Liver (tissue), 3 donors: ENCODE results near the gene SLC27A5.
A peak's percentile ranks its signal among the peaks of the same experiment; 100 is the strongest.

Source experiments
- EGR1 ChIP-seq, 2 donors: IDR thresholded peaks; 2 replicates each; pipeline ENCODE4 v1.6.1; 2016 to 2018; ENCODE audit warnings: antibody characterized with exemption in 2 of 2, low read depth in 2 of 2
- RXRA ChIP-seq, 2 donors: IDR thresholded peaks; 2 replicates each; pipeline ENCODE4 v1.6.1; 2017 to 2018; ENCODE audit warnings: antibody characterized with exemption in 2 of 2, mild to moderate bottlenecking in 1 of 2
- TAF1 ChIP-seq: conservative IDR thresholded peaks from 2 replicates; pipeline ENCODE4 v1.6.1; 2016; ENCODE audit warnings: antibody characterized with exemption, mild to moderate bottlenecking
- YY1 ChIP-seq: IDR thresholded peaks from 2 replicates; pipeline ENCODE4 v1.6.1; 2016; ENCODE audit warnings: antibody characterized with exemption, mild to moderate bottlenecking
- TF ChIP-seq, protein P1 (sequence below): fragments of 150-350 bp; IDR thresholded peaks from 2 replicates; pipeline ENCODE4 v1.5.1; 2017; ENCODE audit warnings: improper control_type of control experiment, low read depth, low read length; ENCODE audit not compliant: missing input control
- TF ChIP-seq, protein P2 (sequence below): IDR thresholded peaks from 2 replicates; pipeline ENCODE4 v1.6.1; 2016; ENCODE audit warnings: antibody characterized with exemption, mild to moderate bottlenecking
- TF ChIP-seq, protein P3 (sequence below): IDR thresholded peaks from 2 replicates; pipeline ENCODE4 v1.6.1; 2016; ENCODE audit warnings: antibody characterized with exemption
- donor health status: healthy.
- donor health status: healthy.

DNA sequence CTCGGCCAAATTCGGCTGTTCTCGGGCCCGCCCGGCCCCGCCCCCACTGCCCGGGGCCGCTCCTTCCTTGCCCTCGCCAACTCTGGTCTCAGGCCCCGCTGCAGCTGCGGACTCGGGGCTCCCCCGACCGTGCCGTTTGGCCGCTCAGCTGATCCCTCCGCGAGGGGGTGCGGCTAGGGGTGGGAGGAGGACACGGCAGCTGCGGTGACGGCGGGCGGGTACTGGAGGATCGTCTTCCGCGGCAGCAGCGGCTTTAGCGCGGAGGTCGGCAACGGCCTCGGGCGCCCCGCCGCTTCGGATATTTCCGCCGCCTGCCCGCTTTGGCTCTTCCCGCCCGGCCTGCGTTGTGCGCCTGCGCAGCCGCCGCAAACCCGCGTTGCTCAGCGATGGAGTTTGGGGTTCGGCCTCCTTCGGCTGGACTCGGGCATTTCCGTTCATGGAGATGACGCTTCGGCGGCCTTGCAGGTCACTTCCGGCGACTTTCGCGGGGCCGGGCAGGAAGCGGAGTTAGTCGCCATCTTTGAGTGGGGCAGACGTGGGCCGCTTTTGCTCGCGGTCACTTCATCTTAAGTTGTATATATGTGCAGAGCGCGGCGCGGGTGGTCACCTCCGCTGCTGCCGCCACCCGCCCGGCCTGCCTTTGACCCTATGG is 47.0 kb upstream of the SLC27A5 start:
- TF ChIP-seq, protein P1, sequence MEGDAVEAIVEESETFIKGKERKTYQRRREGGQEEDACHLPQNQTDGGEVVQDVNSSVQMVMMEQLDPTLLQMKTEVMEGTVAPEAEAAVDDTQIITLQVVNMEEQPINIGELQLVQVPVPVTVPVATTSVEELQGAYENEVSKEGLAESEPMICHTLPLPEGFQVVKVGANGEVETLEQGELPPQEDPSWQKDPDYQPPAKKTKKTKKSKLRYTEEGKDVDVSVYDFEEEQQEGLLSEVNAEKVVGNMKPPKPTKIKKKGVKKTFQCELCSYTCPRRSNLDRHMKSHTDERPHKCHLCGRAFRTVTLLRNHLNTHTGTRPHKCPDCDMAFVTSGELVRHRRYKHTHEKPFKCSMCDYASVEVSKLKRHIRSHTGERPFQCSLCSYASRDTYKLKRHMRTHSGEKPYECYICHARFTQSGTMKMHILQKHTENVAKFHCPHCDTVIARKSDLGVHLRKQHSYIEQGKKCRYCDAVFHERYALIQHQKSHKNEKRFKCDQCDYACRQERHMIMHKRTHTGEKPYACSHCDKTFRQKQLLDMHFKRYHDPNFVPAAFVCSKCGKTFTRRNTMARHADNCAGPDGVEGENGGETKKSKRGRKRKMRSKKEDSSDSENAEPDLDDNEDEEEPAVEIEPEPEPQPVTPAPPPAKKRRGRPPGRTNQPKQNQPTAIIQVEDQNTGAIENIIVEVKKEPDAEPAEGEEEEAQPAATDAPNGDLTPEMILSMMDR, result no peak
- TF ChIP-seq TAF1, result no peak
- TF ChIP-seq YY1, result peak; percentile 100
- TF ChIP-seq RXRA (IDR thresholded peaks at IDR 0.05), result no peak
- TF ChIP-seq EGR1 (IDR thresholded peaks at IDR 0.05; ENCODE audit: low read depth in 2 of 2), result no peak
- TF ChIP-seq, protein P2, sequence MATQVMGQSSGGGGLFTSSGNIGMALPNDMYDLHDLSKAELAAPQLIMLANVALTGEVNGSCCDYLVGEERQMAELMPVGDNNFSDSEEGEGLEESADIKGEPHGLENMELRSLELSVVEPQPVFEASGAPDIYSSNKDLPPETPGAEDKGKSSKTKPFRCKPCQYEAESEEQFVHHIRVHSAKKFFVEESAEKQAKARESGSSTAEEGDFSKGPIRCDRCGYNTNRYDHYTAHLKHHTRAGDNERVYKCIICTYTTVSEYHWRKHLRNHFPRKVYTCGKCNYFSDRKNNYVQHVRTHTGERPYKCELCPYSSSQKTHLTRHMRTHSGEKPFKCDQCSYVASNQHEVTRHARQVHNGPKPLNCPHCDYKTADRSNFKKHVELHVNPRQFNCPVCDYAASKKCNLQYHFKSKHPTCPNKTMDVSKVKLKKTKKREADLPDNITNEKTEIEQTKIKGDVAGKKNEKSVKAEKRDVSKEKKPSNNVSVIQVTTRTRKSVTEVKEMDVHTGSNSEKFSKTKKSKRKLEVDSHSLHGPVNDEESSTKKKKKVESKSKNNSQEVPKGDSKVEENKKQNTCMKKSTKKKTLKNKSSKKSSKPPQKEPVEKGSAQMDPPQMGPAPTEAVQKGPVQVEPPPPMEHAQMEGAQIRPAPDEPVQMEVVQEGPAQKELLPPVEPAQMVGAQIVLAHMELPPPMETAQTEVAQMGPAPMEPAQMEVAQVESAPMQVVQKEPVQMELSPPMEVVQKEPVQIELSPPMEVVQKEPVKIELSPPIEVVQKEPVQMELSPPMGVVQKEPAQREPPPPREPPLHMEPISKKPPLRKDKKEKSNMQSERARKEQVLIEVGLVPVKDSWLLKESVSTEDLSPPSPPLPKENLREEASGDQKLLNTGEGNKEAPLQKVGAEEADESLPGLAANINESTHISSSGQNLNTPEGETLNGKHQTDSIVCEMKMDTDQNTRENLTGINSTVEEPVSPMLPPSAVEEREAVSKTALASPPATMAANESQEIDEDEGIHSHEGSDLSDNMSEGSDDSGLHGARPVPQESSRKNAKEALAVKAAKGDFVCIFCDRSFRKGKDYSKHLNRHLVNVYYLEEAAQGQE, result peak; percentile 50
- TF ChIP-seq, protein P3, sequence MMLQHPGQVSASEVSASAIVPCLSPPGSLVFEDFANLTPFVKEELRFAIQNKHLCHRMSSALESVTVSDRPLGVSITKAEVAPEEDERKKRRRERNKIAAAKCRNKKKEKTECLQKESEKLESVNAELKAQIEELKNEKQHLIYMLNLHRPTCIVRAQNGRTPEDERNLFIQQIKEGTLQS, result no peak
